Measurements from ENCODE around the gene ACSM3. TPM values are rescaled to one million over a fixed set of nuclear protein-coding genes. Genes with fewer than 3 reads are reported as not detected.
A peak's percentile ranks its signal among the peaks of the same experiment; 100 is the strongest.
"Not testable (repeated sequence)": the region's sequence is repeated elsewhere in the genome, so short reads cannot be mapped to it uniquely, and the experiment has no call there.

The ACSM3 gene, protein sequence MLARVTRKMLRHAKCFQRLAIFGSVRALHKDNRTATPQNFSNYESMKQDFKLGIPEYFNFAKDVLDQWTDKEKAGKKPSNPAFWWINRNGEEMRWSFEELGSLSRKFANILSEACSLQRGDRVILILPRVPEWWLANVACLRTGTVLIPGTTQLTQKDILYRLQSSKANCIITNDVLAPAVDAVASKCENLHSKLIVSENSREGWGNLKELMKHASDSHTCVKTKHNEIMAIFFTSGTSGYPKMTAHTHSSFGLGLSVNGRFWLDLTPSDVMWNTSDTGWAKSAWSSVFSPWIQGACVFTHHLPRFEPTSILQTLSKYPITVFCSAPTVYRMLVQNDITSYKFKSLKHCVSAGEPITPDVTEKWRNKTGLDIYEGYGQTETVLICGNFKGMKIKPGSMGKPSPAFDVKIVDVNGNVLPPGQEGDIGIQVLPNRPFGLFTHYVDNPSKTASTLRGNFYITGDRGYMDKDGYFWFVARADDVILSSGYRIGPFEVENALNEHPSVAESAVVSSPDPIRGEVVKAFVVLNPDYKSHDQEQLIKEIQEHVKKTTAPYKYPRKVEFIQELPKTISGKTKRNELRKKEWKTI
- total RNA-seq: 10 to 100 TPM; 13.8 to 17.4 TPM

DNA sequence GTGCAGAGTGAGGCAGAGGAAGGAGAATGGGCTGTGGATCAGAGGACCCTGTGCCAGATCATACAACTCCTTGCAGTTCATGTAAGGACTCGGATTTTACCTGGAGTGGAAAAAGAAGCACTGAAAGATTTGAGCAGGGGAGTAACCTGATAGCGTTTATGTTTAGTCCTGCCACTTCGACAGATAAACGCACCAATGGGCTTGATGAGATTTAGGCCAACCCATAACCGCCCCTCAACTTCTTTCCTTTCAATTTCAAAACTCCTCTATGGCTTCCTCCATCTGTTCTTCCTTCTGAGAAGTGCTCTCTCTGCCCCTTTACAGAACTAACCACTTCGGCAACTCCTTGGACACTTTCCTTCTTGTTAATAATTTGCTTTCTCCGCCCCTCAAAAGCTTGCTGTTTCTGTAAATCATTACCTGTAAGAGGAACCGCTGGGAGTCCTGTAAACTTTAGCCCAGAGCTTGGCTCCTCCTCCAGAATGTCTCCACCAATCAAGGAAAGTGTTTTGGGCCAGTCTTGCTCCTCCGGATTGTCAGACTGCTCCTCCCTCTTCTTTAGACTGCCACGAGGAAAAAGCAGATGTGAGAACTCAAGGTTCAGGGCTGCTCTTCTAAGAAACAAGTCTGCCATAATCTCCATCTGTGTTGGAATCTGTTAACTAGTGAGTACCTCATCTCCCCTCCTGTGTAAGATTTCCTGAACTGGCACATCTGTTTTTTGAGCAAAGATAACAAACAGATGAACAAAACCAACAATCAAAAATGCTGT lies at the start of gene ACSM3:
Gene ACSM3, plus strand, starts transcription at position 554 of the 772 bp plus-strand sequence. CDS start 6,021 bp downstream, outside the sequence.
- intact Hi-C loops (cut with micrococcal nuclease): loop anchor here (1.0 kb wide), 2 partner anchors 22 to 43 kb away; partner anchors contain the start of genes ERI2, REXO5 and THUMPD1
- Mint-ChIP-seq H3K4me3 (peak within 1 kb of the TSS; percentile 79), H3K27ac (peak within 1 kb of the TSS; percentile 87), H3K27me3 (no peaks in the 10 kb centered on the region), H3K4me1 (ENCODE audit: low read depth) (peaks cover 20% of the 10 kb centered on the region), H3K36me3 (peaks cover 2% of the 10 kb centered on the region), H3K9me3 (peaks cover 2% of the 10 kb centered on the region)
- ChIA-PET CTCF (interaction anchor here (0.6 to 1.9 kb wide), 4 partner anchors 13 to 1654 kb away, joined by 3 to 5 read pairs (median 3); no protein-coding TSS in a partner anchor), POLR2A (interaction anchor here (1.0 kb wide), 1 partner anchor 43 kb away, joined by 3 read pairs; the partner anchor contains the start of genes ERI2 and REXO5)
- peak; percentile 76 for DNase-seq

DNA sequence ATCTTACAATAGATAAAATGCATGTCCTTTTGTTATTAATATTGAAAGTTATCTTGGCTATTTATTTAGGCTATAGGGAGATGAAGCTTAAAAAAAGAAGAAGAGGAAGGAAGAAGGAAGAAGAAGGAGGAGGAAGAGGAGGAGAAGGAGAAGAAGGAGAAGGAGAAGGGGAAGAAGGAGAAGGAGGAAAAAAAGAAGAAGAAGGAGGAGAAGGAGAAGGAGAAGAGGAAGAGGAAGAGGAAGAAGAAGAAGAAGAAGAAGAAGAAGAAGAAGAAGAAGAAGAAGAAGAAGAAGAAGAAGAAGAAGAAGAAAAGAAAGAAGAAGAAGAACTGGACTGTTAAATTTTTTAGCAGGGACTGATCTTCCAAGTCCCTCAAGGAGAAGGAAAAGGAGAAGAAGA lies 46.1 kb upstream of the ACSM3 start:
- H3K27me3 Mint-ChIP-seq; H3K4me3 Mint-ChIP-seq; CTCF ChIA-PET; H3K36me3 Mint-ChIP-seq; H3K4me1 Mint-ChIP-seq (ENCODE audit: low read depth); intact Hi-C loops (cut with micrococcal nuclease); POLR2A ChIA-PET; DNase-seq; H3K27ac Mint-ChIP-seq; H3K9me3 Mint-ChIP-seq: not testable (repeated sequence)

DNA sequence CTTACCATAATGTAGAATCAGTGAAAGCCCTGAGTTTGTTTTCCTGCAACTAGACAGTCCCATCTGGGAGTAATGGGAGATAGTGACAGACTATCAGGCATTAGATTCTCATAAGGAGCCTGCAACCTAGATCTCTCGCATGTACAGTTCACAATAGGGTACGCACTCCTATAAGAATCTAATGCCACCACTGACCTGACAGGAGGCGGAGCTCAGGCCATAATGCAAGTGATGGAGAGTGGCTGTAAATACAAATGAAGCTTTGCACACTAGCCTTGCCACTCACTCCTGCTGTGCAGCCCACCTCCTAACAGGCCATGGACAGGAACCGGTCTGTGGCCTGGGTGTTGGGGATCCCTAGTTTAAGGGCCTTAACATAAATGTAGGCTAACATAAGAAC lies 43.6 kb upstream of the ACSM3 start:
- Mint-ChIP-seq H3K27me3 (no peaks in the 10 kb centered on the region), H3K27ac (no peak overlapping the region), H3K4me3 (no peak overlapping the region), H3K4me1 (ENCODE audit: low read depth) (no peaks in the 10 kb centered on the region), H3K9me3 (no peaks in the 10 kb centered on the region), H3K36me3 (no peaks in the 10 kb centered on the region)
- intact Hi-C loops (cut with micrococcal nuclease): no loop called here
- CTCF ChIA-PET: no interaction called here
- POLR2A ChIA-PET: no interaction called here
- DNase-seq: no peak

DNA sequence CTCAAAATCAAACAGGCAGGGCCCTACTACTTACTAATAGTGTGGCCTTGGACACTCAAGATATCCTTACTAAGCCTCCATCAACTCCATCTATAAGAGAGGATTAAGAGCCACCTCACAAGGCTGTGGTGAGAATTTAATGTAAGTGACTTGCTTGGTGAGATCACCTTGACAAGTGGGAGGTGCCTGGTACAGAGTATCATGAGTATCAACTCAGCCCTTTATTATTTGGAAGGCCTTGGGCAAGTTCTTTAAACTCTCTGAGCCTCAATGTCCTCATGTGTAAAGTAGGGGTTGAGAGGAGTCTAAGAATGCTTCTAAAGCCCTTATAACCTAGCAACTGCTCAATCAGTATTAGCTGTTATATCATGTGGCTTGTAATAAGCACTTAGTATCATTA lies 37.2 kb upstream of the ACSM3 start:
- POLR2A ChIA-PET: no interaction called here

DNA sequence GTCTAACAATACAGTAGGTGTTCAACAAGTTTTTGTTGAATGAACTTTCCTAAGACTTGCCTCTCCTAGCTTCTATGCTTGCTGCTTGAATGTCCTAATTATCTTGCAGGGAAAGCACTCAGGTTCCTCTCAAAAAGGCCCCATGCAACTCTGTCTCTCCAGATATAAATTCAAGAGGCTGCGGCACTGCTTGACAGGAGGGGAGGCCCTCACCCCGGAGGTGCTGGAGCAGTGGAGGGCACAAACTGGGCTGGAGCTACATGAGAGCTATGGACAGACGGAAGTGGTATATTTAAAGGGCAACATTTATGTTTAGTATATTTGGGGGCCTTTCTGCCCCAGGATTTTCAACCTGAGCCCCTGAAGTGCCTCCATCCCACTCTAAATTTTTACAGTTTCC lies 36.6 kb upstream of the ACSM3 start:
- Mint-ChIP-seq H3K4me1 (ENCODE audit: low read depth) (no peaks in the 10 kb centered on the region), H3K27me3 (no peaks in the 10 kb centered on the region), H3K36me3 (no peaks in the 10 kb centered on the region), H3K27ac (no peak overlapping the region), H3K9me3 (no peaks in the 10 kb centered on the region), H3K4me3 (no peak overlapping the region)
- POLR2A ChIA-PET: no interaction called here
- no peak for DNase-seq
- CTCF ChIA-PET: no interaction called here
- intact Hi-C loops (cut with micrococcal nuclease): no loop called here

More for the DNA sequence above, 37.2 kb upstream of the ACSM3 start:
- Mint-ChIP-seq H3K27ac (no peak overlapping the region), H3K27me3 (no peaks in the 10 kb centered on the region), H3K36me3 (no peaks in the 10 kb centered on the region), H3K4me3 (no peak overlapping the region), H3K9me3 (no peaks in the 10 kb centered on the region), H3K4me1 (ENCODE audit: low read depth) (no peaks in the 10 kb centered on the region)
- CTCF ChIA-PET: no interaction called here
- DNase-seq: no peak
- intact Hi-C loops (cut with micrococcal nuclease): no loop called here

DNA sequence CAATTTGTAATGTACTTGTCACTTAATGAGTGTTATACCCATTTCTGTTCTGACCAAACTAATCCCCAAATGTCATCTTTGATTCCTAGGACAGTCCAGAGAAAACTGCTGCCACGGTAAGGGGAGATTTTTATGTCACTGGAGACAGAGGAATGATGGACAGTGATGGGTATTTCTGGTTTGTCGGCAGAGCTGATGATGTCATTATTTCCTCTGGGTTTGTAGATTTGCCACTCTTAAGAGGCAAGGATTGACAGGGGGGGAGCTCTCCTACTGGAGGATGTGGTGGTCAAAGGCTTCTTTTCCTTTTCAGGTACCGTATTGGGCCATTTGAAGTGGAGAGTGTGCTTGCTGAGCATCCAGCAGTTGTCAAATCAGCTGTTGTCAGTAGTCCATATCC lies 34.7 kb upstream of the ACSM3 start:
- ChIA-PET POLR2A (no interaction called here), CTCF (interaction anchor here (3.1 kb wide), 1 partner anchor 11 kb away, joined by 11 read pairs; the partner anchor contains the start of gene THUMPD1)
- no peak overlapping the region for H3K27ac Mint-ChIP-seq

DNA sequence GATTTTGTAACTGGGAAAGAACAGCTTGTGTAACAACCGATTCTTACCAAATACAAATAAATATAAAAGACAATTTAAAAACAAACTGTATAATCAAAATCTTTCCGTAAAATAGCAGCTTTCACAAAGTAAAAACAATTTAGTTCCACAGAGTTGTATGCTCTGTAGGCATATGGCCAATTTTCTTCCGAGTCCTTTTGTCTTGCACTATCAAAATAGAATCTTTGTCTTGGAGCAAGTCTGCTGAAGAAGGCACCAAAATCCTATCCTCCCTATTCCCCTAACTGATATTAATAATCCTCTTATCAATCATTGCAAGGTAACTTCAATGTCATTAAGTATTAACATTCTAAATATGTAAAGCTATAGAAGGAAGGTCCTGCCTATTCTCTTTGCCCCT lies 29.8 kb upstream of the ACSM3 start:
- Mint-ChIP-seq H3K4me3 (no peak overlapping the region), H3K27me3 (no peaks in the 10 kb centered on the region), H3K27ac (peak overlapping the region; percentile 79), H3K36me3 (peaks cover 36% of the 10 kb centered on the region), H3K9me3 (no peaks in the 10 kb centered on the region), H3K4me1 (ENCODE audit: low read depth) (peaks cover 24% of the 10 kb centered on the region)
- ChIA-PET CTCF (no interaction called here), POLR2A (no interaction called here)
- intact Hi-C loops (cut with micrococcal nuclease): no loop called here
- no peak for DNase-seq

More for the DNA sequence above, 34.7 kb upstream of the ACSM3 start:
- no peak for DNase-seq
- Mint-ChIP-seq H3K36me3 (peaks cover 2% of the 10 kb centered on the region), H3K4me3 (no peak overlapping the region), H3K9me3 (no peaks in the 10 kb centered on the region), H3K27me3 (no peaks in the 10 kb centered on the region), H3K4me1 (ENCODE audit: low read depth) (no peaks in the 10 kb centered on the region)
- intact Hi-C loops (cut with micrococcal nuclease): no loop called here

DNA sequence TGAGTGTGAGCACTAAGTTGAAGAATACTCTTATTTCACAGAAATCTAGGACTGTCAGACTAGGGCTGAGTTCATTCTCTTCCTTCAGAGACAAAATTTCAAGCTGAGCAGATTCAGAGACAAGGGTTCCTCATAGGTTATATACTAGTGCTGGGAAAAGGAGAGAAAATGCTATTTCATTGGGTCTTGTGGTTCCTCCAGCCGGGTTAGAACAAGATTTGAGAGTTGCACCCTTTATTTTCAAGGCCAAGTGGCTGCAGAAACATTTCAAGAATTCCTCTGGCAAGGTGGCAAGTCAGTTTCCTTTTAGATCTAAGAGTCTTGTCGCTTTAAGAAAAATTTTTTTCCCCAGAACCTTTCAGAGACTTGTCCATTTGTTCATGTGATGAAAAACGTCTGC lies 29.0 kb upstream of the ACSM3 start:
- CTCF ChIA-PET: interaction anchor here (0.6 kb wide), 1 partner anchor 848 kb away, joined by 3 read pairs; no protein-coding TSS in a partner anchor
- Mint-ChIP-seq H3K27me3 (no peaks in the 10 kb centered on the region), H3K36me3 (peaks cover 36% of the 10 kb centered on the region), H3K4me1 (ENCODE audit: low read depth) (peaks cover 25% of the 10 kb centered on the region), H3K4me3 (no peak overlapping the region), H3K27ac (peak overlapping the region; percentile 79), H3K9me3 (no peaks in the 10 kb centered on the region)
- DNase-seq: no peak
- POLR2A ChIA-PET: no interaction called here
- intact Hi-C loops (cut with micrococcal nuclease): no loop called here

DNA sequence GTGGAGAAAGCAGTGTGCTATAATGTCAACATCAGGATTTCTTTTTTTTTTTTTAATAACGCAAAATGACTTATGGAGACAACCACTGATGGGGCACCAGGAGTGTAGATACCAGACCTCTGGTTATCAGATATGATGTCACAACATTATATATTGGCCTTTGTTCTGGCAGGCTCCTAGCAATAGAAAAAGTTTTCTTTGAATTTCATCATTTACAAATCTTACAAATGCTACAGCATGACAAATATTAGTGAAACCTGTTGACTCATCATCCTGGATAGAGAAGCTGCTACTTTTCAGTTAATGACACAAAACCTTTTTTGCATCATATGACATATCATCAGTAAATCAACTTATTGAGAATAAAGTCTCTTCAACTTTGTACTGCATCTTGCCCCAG lies 28.3 kb upstream of the ACSM3 start:
- Mint-ChIP-seq H3K27me3 (no peaks in the 10 kb centered on the region), H3K4me1 (ENCODE audit: low read depth) (peaks cover 32% of the 10 kb centered on the region), H3K4me3 (no peak overlapping the region), H3K27ac (peak overlapping the region; percentile 79), H3K9me3 (no peaks in the 10 kb centered on the region), H3K36me3 (peaks cover 36% of the 10 kb centered on the region)
- CTCF ChIA-PET: interaction anchor here (0.6 kb wide), 1 partner anchor 849 kb away, joined by 3 read pairs; no protein-coding TSS in a partner anchor
- POLR2A ChIA-PET: no interaction called here
- intact Hi-C loops (cut with micrococcal nuclease): no loop called here
- DNase-seq: no peak

DNA sequence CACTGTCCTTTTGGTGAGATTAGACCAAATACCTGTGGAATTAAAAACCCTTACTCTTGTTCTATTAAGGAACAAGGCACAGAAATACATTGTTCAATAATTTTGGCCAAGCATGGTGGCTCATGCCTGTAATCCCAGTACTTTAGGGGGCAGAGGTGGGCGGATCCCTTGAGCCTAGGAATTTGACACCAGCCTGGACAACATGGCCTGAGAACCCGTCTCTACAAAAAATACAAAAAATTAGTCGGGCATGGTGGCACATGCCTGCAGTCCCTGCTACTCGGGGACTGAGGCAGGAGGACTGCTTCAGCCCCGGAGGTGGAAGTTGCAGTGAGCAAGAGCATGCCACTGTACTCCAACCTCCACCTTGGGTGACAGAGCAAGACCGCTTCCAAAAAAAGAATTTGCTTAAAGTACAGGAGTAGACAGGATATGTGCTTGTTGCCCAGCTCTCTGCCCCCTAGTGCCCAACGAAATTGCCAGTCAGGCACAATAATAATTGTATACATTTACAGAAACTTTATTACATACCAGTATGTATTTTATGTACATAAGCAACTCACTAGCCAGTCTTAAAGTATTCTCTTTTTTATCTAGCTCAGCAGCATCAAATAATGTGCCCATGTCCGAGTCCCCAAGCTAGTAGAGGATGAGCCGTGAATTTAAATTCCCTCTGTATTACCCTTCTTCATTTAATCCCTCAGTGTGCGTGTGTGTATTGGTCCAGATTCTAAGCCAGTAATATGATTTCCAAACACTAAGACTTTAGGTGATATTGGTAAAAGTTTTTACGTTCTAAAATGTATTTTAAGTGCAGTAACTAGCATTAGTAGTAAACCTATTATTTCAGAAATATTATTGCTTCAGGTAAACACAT lies 23.6 kb upstream of the ACSM3 start:
- DNase-seq: peak; percentile 36
- Mint-ChIP-seq H3K9me3 (no peaks in the 10 kb centered on the region), H3K27me3 (no peaks in the 10 kb centered on the region), H3K36me3 (peaks cover 27% of the 10 kb centered on the region), H3K4me3 (peak overlapping the region; percentile 92), H3K27ac (peak overlapping the region; percentile 95), H3K4me1 (ENCODE audit: low read depth) (peaks cover 35% of the 10 kb centered on the region)
- intact Hi-C loops (cut with micrococcal nuclease): loop anchor here (2.0 to 5.0 kb wide), 2 partner anchors 63 to 67 kb away; partner anchors contain the start of genes ERI2 and REXO5
- CTCF ChIA-PET: interaction anchor here (0.7 to 2.7 kb wide), 6 partner anchors 10 to 160 kb away, joined by 3 to 11 read pairs (median 4); partner anchors contain the start of genes ACSM3, ERI2, LYRM1 and REXO5
- POLR2A ChIA-PET: interaction anchor here (0.6 to 2.0 kb wide), 3 partner anchors 7 to 163 kb away, joined by 3 to 9 read pairs (median 3); partner anchors contain the start of genes DCUN1D3 and LYRM1
